GM18868 (cell line): ENCODE measurements around the gene CNKSR1.

ENCODE experiments used
- ATAC-seq: cut with Tn5 transposase; IDR thresholded peaks from one replicate; pipeline ENCODE4 v1.9.1; 2021; ENCODE audit warnings: mild to moderate bottlenecking, moderate library complexity; ENCODE audit not compliant: unreplicated experiment

CNKSR1 gene

GRCh38 chr1:26182383-26182696 lies 5.0 kb downstream of the CNKSR1 start:
- ATAC-seq = no peak

- ATAC-seq = no peak
Observed at GRCh38 chr1:26184086-26184485, 6.8 kb downstream of the CNKSR1 start.

- no peak for ATAC-seq
Observed at GRCh38 chr1:26184883-26185282, 7.6 kb downstream of the CNKSR1 start.

GRCh38 chr1:26187882-26188281 lies 10.6 kb downstream of the CNKSR1 start:
- ATAC-seq = no peak

GRCh38 chr1:26188477-26188876 lies 11.2 kb downstream of the CNKSR1 start:
- ATAC-seq = no peak

- no peak for ATAC-seq
Observed at GRCh38 chr1:26189331-26189730, 12.0 kb downstream of the CNKSR1 start.

GRCh38 chr1:26189751-26190275 lies 12.5 kb downstream of the CNKSR1 start:
- ATAC-seq = no peak

GRCh38 chr1:26190373-26190987 lies 13.2 kb downstream of the CNKSR1 start, which contains the start of gene CATSPER4:
CATSPER4 (plus strand) TSS chr1:26190602; CDS start chr1:26190628, 26 bp downstream.
- ATAC-seq = no peak

GRCh38 chr1:26191739-26192138 lies 14.4 kb downstream of the CNKSR1 start:
- ATAC-seq = no peak

- ATAC-seq = no peak
Observed at GRCh38 chr1:26195805-26196204, 18.5 kb downstream of the CNKSR1 start.

GRCh38 chr1:26197301-26197700 lies 20.0 kb downstream of the CNKSR1 start:
- no peak for ATAC-seq

GRCh38 chr1:26197813-26198212 lies 20.5 kb downstream of the CNKSR1 start:
- no peak for ATAC-seq

GRCh38 chr1:26200413-26200812 lies 23.1 kb downstream of the CNKSR1 start:
- ATAC-seq = no peak

GRCh38 chr1:26203642-26204318 lies 26.5 kb downstream of the CNKSR1 start:
- ATAC-seq = no peak

GRCh38 chr1:26210147-26210870 lies 33.0 kb downstream of the CNKSR1 start:
- ATAC-seq = no peak

- ATAC-seq = no peak
Observed at GRCh38 chr1:26212726-26213125, 35.4 kb downstream of the CNKSR1 start.

- ATAC-seq = no peak
Observed at GRCh38 chr1:26213335-26213905, 36.1 kb downstream of the CNKSR1 start.

GRCh38 chr1:26215246-26215645 lies 38.0 kb downstream of the CNKSR1 start:
- ATAC-seq = no peak

GRCh38 chr1:26218906-26219494 lies 41.7 kb downstream of the CNKSR1 start:
- no peak for ATAC-seq

- no peak for ATAC-seq
Observed at GRCh38 chr1:26220199-26220912, 43.1 kb downstream of the CNKSR1 start.

- ATAC-seq = no peak
Observed at GRCh38 chr1:26221094-26221493, 43.8 kb downstream of the CNKSR1 start.
